Neural cell (in vitro differentiated cells): Measurements from ENCODE around the gene MRPL44. TPM values are rescaled to one million over a fixed set of nuclear protein-coding genes. Genes with fewer than 3 reads are reported as not detected.

Source experiments
- H2AFZ ChIP-seq: fragments of 200-600, 300-800 bp; sonication (generic), shearing (Covaris generic); 2 replicates; pipeline ENCODE4 v1.6.0; 2014; ENCODE audit warnings: low read depth, mild to moderate bottlenecking, antibody characterized with exemption, low read length, moderate library complexity
- H3F3A ChIP-seq: fragments of 200-600 bp; shearing (Covaris generic); 2 replicates; pipeline ENCODE4 v1.6.1; 2016; ENCODE audit warnings: mild to moderate bottlenecking, moderate library complexity, mixed read lengths, antibody characterized with exemption, low read length; ENCODE audit not compliant: insufficient read depth, poor library complexity, severe bottlenecking
- H3K27ac ChIP-seq: fragments of 200-600, 300-800 bp; sonication (generic), shearing (Covaris generic); 2 replicates; pipeline ENCODE4 v1.5.1; 2014; ENCODE audit warnings: mild to moderate bottlenecking, low read length, moderate library complexity
- H3K27me3 ChIP-seq: fragments of 300-800, 200-600 bp; sonication (generic), shearing (Covaris generic); 2 replicates; pipeline ENCODE4 v1.6.0; 2014; ENCODE audit warnings: mild to moderate bottlenecking, low read depth, low read length, moderate library complexity; ENCODE audit not compliant: insufficient read depth
- H3K36me3 ChIP-seq: fragments of 300-800, 200-600 bp; sonication (generic), shearing (Covaris generic); 2 replicates; pipeline ENCODE4 v1.5.1; 2014; ENCODE audit warnings: mild to moderate bottlenecking, antibody characterized with exemption, low read length, moderate library complexity; ENCODE audit not compliant: insufficient read depth
- H3K4me2 ChIP-seq: fragments of 300-800, 200-600 bp; sonication (generic), shearing (Covaris generic); 2 replicates; pipeline ENCODE4 v1.6.0; 2014; ENCODE audit warnings: mild to moderate bottlenecking, low read length
- H3K4me3 ChIP-seq: fragments of 300-800, 200-600 bp; sonication (generic), shearing (Covaris generic); 2 replicates; pipeline ENCODE4 v1.5.1; 2014; ENCODE audit warnings: mild to moderate bottlenecking, low read length, moderate library complexity
- H3K79me2 ChIP-seq: fragments of 200-600 bp; shearing (Covaris generic); replicated peaks from 2 replicates; pipeline ENCODE4 v1.6.0; 2014; ENCODE audit warnings: mild to moderate bottlenecking, low read length, moderate library complexity; ENCODE audit not compliant: insufficient read depth
- H3K9ac ChIP-seq: fragments of 300-800, 200-600 bp; sonication (generic), shearing (Covaris generic); 2 replicates; pipeline ENCODE4 v1.6.1; 2016; ENCODE audit warnings: mild to moderate bottlenecking, low read length, mixed read lengths
- H3K9me2 ChIP-seq: fragments of 200-600 bp; shearing (Covaris generic); 2 replicates; pipeline ENCODE4 v1.6.1; 2016; ENCODE audit warnings: mild to moderate bottlenecking, low read length, mixed read lengths; ENCODE audit not compliant: insufficient read depth
- H3K9me3 ChIP-seq: fragments of 200-600, 300-800 bp; sonication (generic), shearing (Covaris generic); 2 replicates; pipeline ENCODE4 v1.6.1; 2016; ENCODE audit warnings: mild to moderate bottlenecking, mixed run types, low read length, moderate library complexity, mixed read lengths
- H4K20me1 ChIP-seq: fragments of 200-600 bp; shearing (Covaris generic); 2 replicates; pipeline ENCODE4 v1.6.1; 2016; ENCODE audit warnings: mild to moderate bottlenecking, mixed run types; ENCODE audit not compliant: insufficient read depth
- EP300 ChIP-seq: fragments of 450-650 bp; conservative IDR thresholded peaks from 2 replicates; pipeline ENCODE4 v1.6.1; 2014; ENCODE audit warnings: antibody characterized with exemption, mild to moderate bottlenecking, moderate library complexity; ENCODE audit not compliant: poor library complexity, severe bottlenecking
- EZH2 ChIP-seq: fragments of 200-600, 300-800 bp; shearing (Covaris generic), sonication (generic); IDR thresholded peaks from 2 replicates; pipeline ENCODE4 v1.6.1; 2014; ENCODE audit warnings: antibody characterized with exemption, low read length, borderline replicate concordance, mild to moderate bottlenecking; ENCODE audit not compliant: insufficient read depth, poor library complexity, severe bottlenecking
- MXI1 ChIP-seq: fragments of 450-650 bp; conservative IDR thresholded peaks from 2 replicates; pipeline ENCODE4 v1.6.1; 2014; ENCODE audit warnings: antibody characterized with exemption, mild to moderate bottlenecking; ENCODE audit not compliant: poor library complexity, severe bottlenecking
- POLR2AphosphoS5 ChIP-seq: IDR thresholded peaks from 2 replicates; pipeline ENCODE4 v1.6.1; 2012
- RAD21 ChIP-seq: fragments of 450-650 bp; conservative IDR thresholded peaks from 2 replicates; pipeline ENCODE4 v1.6.1; 2014; ENCODE audit warnings: antibody characterized with exemption, mild to moderate bottlenecking, moderate library complexity
- REST ChIP-seq: IDR thresholded peaks from 2 replicates; pipeline ENCODE4 v1.6.1; 2012; ENCODE audit warnings: borderline replicate concordance
- SMC3 ChIP-seq: fragments of 450-650 bp; conservative IDR thresholded peaks from 2 replicates; pipeline ENCODE4 v1.6.1; 2014; ENCODE audit warnings: antibody characterized with exemption, mild to moderate bottlenecking, moderate library complexity; ENCODE audit not compliant: poor library complexity
- TAF1 ChIP-seq: IDR thresholded peaks from 2 replicates; pipeline ENCODE4 v1.6.1; 2012; ENCODE audit warnings: low read depth
- polyA plus RNA-seq: library from polyadenylated mRNA; depleted of rRNA; stranded (reverse); fragments of >200 nt; gene quantifications from 2 replicates; pipeline ENCODE4 v1.2.3, GENCODE V29; 2014
- TF ChIP-seq, protein P1 (sequence below): fragments of 450-650 bp; IDR thresholded peaks from 2 replicates; pipeline ENCODE4 v1.5.1; 2014; ENCODE audit warnings: antibody characterized with exemption, mild to moderate bottlenecking, moderate library complexity; ENCODE audit not compliant: poor library complexity, severe bottlenecking

The MRPL44 gene
- polyA plus RNA-seq, 1 donor from 2014 or later: 70.6 TPM

GRCh38 chr2:223991611-223992010 lies 34.3 kb downstream of the MRPL44 start:
- Histone ChIP-seq H3K36me3 (no peaks in the 10 kb centered on the region), H3K4me2 (no peak overlapping the region), H3K9me3 (no peaks in the 10 kb centered on the region), H3K79me2 (no peaks in the 10 kb centered on the region), H3K9me2 (no peaks in the 10 kb centered on the region), H2AFZ (no peak overlapping the region), H4K20me1 (no peaks in the 10 kb centered on the region), H3K27me3 (no peaks in the 10 kb centered on the region), H3K9ac (no peak overlapping the region), H3F3A (no peaks in the 10 kb centered on the region), H3K4me3 (no peak overlapping the region), H3K27ac (no peak overlapping the region)
- TF ChIP-seq REST (no peak), RAD21 (no peak), SMC3 (no peak)

GRCh38 chr2:223993634-223994232 lies 36.5 kb downstream of the MRPL44 start:
- Histone ChIP-seq H3K79me2 (no peaks in the 10 kb centered on the region), H3K36me3 (no peaks in the 10 kb centered on the region), H3K9ac (no peak overlapping the region), H2AFZ (no peak overlapping the region), H3K9me3 (no peaks in the 10 kb centered on the region), H3K27ac (no peak overlapping the region), H3K9me2 (no peaks in the 10 kb centered on the region), H3K4me3 (no peak overlapping the region), H4K20me1 (no peaks in the 10 kb centered on the region), H3F3A (no peaks in the 10 kb centered on the region), H3K4me2 (no peak overlapping the region), H3K27me3 (no peaks in the 10 kb centered on the region)
- no peak for TF ChIP-seq REST
- no peak for TF ChIP-seq TAF1
- no peak for TF ChIP-seq EP300
- TF ChIP-seq POLR2AphosphoS5: no peak
- TF ChIP-seq, protein P1, sequence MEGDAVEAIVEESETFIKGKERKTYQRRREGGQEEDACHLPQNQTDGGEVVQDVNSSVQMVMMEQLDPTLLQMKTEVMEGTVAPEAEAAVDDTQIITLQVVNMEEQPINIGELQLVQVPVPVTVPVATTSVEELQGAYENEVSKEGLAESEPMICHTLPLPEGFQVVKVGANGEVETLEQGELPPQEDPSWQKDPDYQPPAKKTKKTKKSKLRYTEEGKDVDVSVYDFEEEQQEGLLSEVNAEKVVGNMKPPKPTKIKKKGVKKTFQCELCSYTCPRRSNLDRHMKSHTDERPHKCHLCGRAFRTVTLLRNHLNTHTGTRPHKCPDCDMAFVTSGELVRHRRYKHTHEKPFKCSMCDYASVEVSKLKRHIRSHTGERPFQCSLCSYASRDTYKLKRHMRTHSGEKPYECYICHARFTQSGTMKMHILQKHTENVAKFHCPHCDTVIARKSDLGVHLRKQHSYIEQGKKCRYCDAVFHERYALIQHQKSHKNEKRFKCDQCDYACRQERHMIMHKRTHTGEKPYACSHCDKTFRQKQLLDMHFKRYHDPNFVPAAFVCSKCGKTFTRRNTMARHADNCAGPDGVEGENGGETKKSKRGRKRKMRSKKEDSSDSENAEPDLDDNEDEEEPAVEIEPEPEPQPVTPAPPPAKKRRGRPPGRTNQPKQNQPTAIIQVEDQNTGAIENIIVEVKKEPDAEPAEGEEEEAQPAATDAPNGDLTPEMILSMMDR: peak; percentile 90
- TF ChIP-seq RAD21: peak; percentile 89
- no peak for TF ChIP-seq MXI1
- TF ChIP-seq EZH2: no peak
- peak; percentile 97 for TF ChIP-seq SMC3
